Stimulated activated CD8-positive, alpha-beta memory T cell treated with anti-CD3 and anti-CD28 coated beads, Interleukin-4, amount 100 ng/mL, for 48 hours (primary cell): ENCODE data around the gene ERC2.

Source experiments
- DNase-seq: peaks from one replicate; pipeline ENCODE4 v3.0.0-alpha.2; 2020

ERC2 gene

GRCh38 chr3:56424336-56424735 is 43.9 kb downstream of the ERC2 start:
- DNase-seq = no peak

DNA sequence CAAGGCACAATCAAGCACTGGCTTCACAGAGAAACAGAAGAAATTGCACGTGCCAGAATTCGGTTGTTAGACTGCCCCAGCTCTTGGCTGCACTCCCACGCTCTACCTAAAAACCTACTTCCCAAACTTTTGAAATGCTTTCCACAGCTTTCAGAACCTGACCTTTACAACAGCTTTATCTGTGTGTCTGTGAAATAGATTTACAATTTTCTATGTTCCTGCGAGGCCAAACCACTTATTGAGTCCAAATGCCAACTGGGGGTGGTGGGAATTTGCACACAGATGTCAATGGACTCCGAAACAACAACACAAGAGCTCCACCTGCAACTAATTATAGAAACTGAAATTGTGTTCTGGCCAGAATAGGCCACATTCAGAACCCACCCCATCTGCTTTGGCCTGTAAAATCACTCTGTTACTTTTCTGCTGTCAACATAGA is 44.6 kb downstream of the ERC2 start:
- DNase-seq = no peak

DNA sequence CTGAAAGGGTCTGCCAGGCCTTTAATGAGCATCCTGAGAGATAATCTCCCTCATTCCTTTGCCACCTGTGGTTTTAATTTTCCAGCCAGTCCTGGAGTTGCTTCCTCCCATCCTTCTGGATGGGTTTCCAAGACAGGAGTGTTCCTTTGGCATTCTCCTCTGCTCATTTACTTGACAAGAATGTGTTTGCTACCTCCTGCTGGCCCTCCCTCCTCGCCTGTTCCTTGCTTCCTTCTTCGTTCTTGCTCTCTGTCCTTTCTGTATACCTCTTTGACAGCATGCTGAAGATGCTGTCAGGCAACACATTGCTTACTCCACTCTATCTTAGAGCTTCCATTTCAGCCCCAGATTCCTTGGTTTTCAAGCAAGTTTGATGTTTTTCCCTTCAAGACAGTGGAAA is 46.0 kb downstream of the ERC2 start:
- no peak for DNase-seq

GRCh38 chr3:56421205-56421604 is 47.1 kb downstream of the ERC2 start:
- peak; percentile 27 for DNase-seq

DNA sequence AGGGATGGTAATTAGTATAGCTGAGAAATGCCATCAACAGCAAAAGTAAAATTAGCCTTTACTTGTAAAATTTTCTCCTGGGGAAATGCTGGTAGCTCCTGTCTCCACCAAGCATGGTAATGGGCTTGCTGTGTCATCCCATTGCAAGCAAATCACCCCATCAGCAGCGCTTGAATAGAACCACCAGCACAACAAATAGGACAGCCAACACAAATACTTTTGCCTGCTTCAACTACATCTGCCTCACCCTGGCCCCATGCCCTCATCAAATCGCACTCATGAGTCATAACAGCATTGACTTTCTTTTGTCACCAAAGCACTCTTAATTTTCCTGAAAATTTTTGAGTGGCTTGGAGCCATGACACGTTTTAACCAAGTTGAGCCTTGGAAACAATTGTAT is 52.6 kb downstream of the ERC2 start:
- no peak for DNase-seq

DNA sequence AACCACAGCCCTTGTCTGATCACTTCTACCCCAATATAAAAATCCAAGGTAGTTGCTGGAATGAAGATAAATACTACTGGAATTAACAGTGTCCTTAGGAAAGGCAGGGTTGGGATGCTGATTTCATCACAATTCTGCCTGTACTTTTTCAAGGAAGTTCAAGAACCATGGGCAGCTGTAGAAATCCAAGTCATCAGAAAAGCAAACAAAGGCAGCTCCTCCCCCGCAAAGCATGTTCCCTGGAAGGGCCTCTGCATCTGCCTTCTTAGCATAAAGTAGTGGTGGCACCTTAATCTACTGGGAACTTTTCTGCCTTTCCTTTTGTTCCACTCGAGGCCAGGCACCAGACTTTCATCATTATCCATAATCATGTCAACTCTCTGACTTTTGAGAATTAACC is 54.4 kb downstream of the ERC2 start:
- no peak for DNase-seq

DNA sequence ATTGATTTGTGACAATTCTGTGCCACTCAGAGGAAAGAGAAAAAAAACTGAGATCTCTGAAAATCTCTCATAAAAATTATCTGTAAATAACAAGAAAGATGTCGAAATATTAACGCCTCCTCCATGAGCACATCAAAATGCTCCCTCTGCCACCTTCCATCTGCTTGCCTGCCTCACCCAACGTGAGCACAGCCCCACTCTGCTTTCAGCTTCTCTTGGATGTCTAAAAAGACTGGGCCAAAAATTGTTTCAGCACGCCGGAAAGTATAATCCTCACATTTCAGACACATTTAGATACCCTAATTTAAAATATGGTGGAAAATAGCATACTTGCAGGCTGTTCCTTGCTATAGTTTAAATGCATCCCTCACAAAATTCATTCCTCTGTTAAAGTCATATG is 57.1 kb downstream of the ERC2 start:
- no peak for DNase-seq

GRCh38 chr3:56410576-56410975 is 57.7 kb downstream of the ERC2 start:
- DNase-seq = no peak

DNA sequence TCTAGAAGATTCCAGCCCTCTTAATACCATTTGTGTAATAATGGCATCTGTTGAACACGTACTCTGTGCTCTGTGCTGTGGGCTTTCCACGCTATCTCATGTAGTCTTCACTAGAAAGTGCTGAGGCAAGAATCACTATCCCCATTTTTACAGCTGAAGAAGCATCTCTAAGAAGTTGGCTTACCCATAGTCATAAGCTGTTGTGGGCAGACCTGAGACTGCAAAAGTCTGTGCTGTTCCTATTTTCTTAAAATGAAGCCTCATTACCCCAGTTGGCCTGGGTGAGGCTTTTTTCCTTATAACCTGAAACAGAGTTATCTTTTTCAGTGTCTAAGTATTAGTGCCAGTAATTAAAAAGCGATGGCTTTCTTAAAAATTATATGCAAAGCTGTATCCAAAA is 58.5 kb downstream of the ERC2 start:
- no peak for DNase-seq

DNA sequence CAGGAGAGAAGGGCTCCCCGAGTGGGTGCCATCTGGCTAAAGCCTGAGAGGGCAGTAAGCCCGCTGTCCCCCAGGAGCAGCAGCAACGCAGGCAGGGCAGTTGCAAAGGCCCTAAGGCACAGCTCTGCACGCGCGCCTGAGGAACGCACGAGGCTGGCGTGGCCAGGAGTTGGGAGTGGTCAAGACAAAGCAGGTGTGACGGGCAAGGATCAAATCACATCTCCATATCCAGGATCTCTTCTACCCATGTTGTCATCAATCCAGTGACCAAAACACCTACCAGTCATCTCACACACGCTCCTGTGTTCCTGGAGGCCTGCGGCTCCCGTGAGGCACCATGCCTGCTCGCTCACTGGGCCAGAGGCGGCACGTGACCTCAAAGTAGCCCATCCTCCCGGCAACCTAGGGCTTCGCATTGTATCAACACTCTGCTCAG is 59.5 kb downstream of the ERC2 start:
- DNase-seq = no peak

DNA sequence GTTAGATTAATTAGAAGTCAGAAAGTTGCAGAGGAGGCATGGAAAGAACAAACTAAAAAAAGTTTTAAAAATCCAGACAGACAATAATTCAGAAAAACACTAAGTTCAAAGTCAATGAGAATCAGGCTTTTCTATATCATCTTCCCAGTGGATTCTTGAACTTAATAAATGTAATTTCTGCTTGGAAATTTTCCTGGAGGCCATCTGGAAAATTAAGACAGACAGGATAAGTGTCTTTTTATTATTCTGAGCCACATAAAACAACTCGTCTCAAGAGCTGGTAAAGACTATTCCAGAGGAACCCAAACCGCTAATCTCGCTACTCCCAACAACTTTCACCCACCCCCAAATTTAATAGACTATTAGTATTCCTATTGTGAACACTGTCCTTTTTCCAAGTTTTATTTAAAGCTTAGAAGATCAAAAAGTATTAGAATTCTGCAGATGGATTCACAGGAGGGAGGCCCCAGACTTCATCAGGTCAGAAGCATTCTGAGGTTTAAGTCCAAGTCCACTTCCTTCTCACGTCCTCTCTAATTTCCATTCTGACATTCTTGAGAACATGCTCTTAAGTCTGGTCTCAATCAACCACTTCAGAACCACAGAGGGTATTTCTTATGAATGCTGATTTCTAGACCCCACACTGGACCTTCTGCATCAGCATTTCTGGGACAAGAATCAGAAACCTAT is 61.3 kb downstream of the ERC2 start:
- DNase-seq = no peak

DNA sequence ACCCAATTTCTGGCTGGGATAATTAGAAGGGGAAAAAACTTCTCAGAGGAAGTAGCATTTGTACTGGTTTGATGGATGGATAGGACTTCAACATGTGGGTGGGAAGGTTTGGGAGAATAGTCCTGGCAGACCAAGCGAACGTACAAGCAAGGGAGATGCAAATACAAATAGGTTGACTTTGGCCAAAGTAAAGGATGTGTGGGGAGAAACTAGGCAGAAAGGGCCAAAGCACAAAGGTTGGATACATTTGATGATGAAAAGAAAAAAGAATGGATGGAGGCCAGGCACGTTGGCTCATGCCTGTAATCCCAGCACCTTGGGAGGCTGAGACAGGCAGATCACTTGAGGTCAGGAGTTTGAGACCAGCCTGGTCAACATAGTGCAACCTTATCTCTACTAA is 63.4 kb downstream of the ERC2 start:
- DNase-seq = no peak

GRCh38 chr3:56398659-56399058 is 69.6 kb downstream of the ERC2 start:
- DNase-seq = no peak

DNA sequence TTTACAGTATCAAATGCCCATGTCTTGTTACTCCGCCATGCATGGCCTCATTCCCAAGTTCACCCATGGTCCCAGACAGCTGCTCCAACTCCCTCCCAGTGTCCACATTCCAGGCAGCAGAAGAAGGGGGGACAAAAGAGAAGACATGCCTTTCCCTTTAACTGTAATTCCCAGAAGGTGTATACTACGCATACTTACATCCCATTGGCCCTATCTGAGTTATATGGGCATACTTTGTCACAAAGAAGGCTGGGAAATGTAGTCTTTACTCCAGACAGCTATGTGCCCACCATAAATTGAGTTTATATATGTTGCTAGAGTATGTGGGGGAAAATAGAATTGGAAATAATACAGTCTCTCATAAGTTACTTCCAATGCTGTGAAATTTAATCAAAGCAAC is 70.5 kb downstream of the ERC2 start:
- DNase-seq = no peak

GRCh38 chr3:56389183-56389830 is 79.0 kb downstream of the ERC2 start:
- no peak for DNase-seq

DNA sequence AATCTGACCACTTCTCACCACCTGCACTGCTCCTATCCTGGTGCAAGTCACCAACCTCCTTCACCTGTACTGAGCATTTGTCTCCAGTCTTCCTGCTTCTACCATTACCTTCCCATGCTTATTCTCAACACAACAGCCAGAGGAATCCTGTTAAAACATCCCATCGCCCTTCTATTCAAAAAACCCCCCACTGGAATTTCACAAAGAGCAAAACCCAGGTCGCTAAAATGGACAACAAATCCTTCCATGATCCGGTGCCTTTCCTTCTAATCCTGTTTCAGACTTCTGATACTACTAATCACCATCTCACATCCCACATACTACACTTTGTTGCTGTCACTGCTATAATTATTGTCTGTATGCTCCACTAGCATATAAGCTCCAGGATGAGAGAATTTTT is 85.2 kb downstream of the ERC2 start:
- no peak for DNase-seq

DNA sequence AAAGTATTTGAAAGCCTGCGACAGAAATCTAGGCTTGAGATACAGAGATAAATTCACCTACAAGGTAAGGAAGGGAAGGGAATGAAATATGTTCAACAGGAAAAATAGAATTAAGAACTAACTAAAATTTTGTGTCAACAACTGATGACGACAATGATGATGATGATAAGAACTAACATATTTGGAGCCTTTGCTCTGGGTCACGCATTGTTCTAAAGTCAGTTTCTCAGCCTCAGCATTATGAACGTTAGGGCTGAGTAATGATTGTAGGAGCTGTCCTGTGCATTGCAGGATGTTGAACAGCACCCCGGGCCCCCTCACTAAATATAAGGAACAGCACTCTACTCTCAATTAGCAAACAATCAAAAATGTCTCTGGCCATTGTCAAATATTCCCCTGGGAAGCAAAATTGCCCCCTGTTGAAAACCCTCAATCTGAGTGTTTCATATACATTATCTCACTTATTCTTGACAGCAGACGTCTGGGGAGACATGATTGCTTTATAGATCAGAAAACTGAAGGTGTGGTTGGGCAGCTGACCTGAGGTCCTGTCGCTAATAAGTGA is 88.5 kb downstream of the ERC2 start:
- no peak for DNase-seq

DNA sequence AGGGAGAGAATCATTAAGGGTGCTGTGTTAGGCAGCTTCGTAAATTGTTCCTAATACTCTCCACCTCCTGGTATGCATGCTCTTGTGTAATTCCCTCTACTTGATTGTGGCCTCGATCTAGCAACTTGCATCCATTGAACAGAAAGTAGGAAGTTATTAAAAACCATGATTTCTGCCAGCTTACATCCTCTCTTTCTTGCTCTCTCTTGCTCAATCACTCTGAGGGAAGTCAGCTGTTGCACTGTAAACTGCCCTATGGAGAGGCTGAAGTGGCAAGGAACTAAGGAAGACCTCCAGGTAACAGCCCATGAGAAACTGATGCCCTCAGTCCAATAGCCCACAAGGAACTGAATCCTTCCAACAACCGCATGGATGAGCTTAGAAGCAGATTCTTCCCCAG is 92.6 kb downstream of the ERC2 start:
- no peak for DNase-seq

DNA sequence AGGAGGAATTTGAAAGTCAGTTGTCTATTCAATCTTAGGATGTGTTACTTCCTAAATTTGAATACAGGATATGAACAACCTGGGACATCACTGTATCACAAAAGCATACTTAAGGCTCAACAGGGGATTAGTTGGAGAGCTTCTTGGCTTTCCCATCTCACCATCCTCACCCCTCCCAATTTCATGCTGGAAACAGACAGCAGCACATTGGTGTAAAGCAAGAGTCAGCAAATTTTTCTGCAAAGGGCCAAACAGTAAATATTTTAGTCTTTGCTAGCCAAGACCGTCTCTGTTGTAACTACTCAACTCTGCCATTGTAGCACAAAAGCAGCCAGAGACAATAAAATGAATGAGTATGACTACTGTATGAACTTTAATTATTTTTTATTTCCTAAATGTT is 94.9 kb downstream of the ERC2 start:
- no peak for DNase-seq

- DNase-seq = no peak
Observed at GRCh38 chr3:56370991-56371775, 97.1 kb downstream of the ERC2 start.

DNA sequence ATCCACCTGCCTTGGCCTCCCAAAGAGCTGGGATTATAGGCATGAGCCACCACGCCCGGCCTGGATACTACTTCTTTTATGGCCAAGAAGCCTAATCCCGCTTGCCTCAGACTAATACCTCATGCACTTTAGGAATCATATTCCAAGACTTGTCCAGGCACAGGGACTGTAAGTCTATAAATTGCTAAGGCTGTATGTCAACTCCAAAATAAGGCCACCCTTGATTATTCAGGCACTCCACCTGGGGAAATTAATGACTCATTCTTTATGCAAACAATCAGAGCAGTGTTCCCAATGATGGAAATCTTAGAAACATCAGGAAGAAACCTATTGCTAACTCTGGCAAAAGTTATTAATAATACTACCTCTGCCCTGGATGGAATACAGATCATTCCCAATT is 98.4 kb downstream of the ERC2 start:
- no peak for DNase-seq

GRCh38 chr3:56368846-56369245 is 99.4 kb downstream of the ERC2 start:
- DNase-seq = no peak

DNA sequence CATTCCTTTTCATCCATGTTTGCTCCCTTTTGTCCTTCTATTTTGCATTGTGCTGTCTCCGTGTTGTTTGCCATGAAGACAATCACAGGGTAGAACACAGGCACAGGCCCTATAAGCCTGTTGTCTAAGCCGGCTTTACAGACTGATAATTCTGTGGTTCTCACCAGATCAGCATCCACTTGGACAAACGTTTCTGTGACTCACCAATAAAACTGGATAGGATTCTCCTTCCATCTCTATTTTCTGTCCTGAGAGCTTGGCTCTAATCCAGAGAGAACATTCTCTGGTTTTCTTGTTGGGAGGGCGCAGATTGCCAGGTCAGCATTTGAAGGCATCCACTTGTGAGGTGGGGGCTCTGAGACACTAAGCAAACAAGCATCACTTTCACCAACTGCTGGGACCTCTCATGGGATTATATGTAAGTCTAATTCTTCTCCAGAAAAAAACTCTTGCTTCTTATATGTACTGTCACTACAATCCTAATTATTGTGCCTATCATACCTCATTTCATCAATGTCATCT is 101.6 kb downstream of the ERC2 start:
- no peak for DNase-seq
